GM12874 (cell line): ENCODE results near the gene CDH23.

ENCODE experiments used
- TF ChIP-seq, protein P1 (sequence below): IDR thresholded peaks from 2 replicates; pipeline ENCODE4 v1.5.1; 2011; ENCODE audit warnings: low read depth, mild to moderate bottlenecking, control low read depth, low read length, moderate library complexity; ENCODE audit not compliant: insufficient read depth

The CDH23 gene

GRCh38 chr10:71724539-71724938 is 327.8 kb downstream of the CDH23 start:
- TF ChIP-seq, protein P1, sequence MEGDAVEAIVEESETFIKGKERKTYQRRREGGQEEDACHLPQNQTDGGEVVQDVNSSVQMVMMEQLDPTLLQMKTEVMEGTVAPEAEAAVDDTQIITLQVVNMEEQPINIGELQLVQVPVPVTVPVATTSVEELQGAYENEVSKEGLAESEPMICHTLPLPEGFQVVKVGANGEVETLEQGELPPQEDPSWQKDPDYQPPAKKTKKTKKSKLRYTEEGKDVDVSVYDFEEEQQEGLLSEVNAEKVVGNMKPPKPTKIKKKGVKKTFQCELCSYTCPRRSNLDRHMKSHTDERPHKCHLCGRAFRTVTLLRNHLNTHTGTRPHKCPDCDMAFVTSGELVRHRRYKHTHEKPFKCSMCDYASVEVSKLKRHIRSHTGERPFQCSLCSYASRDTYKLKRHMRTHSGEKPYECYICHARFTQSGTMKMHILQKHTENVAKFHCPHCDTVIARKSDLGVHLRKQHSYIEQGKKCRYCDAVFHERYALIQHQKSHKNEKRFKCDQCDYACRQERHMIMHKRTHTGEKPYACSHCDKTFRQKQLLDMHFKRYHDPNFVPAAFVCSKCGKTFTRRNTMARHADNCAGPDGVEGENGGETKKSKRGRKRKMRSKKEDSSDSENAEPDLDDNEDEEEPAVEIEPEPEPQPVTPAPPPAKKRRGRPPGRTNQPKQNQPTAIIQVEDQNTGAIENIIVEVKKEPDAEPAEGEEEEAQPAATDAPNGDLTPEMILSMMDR = no peak

DNA sequence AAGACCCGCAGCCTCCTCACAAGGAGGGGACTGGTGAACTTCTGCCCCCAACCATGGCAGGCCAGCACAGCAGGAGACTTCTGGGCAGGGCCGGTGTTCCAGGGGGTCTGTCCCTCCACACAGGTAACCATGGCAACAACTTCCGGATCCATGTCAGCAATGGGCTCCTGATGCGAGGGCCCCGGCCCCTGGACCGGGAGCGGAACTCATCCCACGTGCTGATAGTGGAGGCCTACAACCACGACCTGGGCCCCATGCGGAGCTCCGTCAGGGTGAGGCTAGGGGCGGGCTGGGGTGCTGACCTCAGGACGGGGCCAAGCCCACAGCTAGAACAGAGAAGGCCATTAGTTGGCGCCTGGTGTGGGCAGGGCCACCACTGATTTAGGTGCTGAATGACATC is 328.5 kb downstream of the CDH23 start:
- TF ChIP-seq, protein P1 = no peak

- TF ChIP-seq, protein P1 = peak; percentile 65; the same call in 1 of the 2 replicates
Observed at GRCh38 chr10:71725998-71726579, 329.4 kb downstream of the CDH23 start.

GRCh38 chr10:71726580-71727104 is 329.9 kb downstream of the CDH23 start:
- TF ChIP-seq, protein P1 = no peak

GRCh38 chr10:71727105-71727737 is 330.5 kb downstream of the CDH23 start:
- TF ChIP-seq, protein P1 = no peak

DNA sequence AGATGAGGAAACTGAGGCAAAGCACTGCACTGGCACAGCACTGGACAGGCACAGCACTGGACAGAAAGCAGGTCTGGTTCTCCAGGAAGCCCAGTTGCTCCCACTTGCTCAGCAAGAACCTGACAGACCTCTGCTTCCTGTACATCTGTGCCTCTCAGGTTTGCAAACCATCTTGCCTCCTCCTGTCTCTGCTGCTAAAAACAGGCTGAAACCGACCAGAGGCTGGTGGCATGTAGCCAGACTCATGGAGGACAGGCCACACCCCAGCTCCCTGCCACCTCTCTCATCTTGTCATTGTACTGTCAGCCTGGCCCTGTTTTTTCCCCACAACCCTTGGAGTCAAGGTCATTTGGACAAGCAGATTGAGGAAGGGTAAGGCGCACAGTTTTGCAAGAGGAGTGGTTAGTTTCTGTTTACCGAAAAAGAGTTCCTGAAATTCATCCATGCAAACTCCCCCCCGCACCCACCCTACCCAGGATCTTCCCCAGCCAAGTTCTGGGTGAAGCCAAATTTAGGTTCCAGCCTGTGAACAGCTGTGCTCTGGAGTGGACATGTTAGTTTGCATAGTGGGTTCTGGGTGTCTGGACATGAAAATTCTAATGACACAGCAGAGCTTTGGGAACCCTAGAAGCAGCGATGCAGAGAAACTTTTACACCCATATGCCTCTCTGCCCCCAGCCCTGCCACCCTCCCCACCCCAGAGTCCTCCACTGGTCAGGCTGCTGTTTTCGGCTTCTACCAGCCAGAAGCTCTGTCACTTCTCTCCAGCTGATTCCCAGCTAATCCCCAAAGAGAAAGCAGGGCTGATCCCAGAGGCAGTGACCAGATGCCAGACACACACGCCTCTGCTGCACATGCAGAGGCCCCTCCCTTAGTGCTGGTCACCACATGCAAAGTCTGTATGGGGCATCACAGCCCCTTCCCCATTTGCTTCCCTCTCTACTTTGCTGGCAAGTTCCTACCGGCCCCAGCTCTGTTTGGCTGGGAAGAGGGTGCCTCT is 331.3 kb downstream of the CDH23 start:
- TF ChIP-seq, protein P1 = no peak

- TF ChIP-seq, protein P1 = no peak
Observed at GRCh38 chr10:71729161-71729636, 332.5 kb downstream of the CDH23 start.
